Stimulated activated CD4-positive, alpha-beta T cell treated with anti-CD3 and anti-CD28 coated beads, Interleukin-2, amount 100 ng/mL, for 48 hours (primary cell): Measurements from ENCODE around the gene RPSA.

Source experiments
- DNase-seq, 2 donors: peaks; one replicate each; pipeline ENCODE4 v3.0.0-alpha.2; 2020

RPSA gene

DNA sequence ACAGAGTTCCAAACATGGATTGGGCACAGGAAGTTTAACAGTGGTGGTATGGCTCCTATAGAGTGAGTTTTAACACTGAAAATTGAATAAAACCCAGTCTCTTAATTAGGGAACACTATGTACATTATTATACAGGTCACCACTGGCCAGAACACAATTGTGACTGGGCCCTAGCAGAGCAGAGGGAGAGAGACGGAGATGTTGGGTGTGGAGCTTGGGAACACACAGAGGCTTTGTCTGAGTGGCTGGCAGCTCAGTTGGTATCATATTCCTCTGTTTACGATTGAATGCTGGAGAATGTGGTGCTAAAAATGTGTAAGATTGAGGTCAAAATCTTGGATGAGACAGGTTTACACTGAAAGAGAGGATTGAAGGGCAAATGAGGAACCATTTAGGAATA, 54.2 kb downstream of the RPSA start:
- DNase-seq: no peak
